ENCODE data around the gene SMCHD1.
"Not testable (repeated sequence)": the region's sequence is repeated elsewhere in the genome, so short reads cannot be mapped to it uniquely, and the experiment has no call there.

SMCHD1 gene

GRCh38 chr18:2818281-2818680 lies 162.8 kb downstream of the SMCHD1 start:
- no peak for DNase-seq (ENCODE audit: low spot score)

DNA sequence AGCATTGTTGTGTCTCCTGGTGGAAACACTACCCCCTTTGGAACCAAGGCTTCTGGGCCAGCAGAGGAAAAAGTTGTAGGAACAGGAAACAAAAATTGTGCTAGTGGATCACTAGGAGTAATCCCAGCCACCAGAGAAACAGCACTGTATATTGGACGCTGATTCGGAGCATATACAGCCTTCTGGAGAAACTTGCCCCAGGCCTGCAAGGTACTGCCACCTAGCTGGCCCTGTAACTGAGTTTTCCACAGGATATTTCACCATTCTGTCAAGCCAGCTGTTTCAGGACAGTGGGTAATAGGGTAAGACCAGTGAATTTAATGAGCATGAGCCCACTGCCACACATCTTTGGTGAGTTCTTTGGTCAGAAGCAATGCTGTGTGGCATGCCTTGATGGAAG lies 166.2 kb downstream of the SMCHD1 start:
- no peak for DNase-seq (ENCODE audit: low spot score)

GRCh38 chr18:2822213-2822921 lies 166.8 kb downstream of the SMCHD1 start:
- DNase-seq (ENCODE audit: low spot score) = no peak

GRCh38 chr18:2823202-2823601 lies 167.7 kb downstream of the SMCHD1 start:
- no peak for DNase-seq (ENCODE audit: low spot score)

DNA sequence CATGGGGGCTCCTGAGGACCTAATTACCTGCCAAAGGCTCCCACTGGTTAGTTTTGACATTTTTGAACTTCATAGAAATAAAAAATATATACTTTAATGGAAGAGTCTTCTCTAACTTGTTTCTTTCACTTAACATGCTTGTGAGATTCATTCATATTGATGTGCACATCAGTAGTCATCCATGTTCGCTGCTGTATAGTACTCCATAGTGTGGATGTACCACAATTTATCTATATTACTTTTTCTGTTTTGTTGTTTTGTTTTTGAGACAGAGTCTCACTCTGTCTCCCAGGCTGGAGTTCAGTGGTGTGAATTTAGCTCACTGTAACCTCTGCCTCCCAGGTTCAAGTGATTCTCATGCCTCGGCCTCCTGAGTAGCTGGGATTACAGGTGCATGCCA lies 168.4 kb downstream of the SMCHD1 start:
- no peak for DNase-seq (ENCODE audit: low spot score)

GRCh38 chr18:2824865-2825264 lies 169.3 kb downstream of the SMCHD1 start:
- DNase-seq (ENCODE audit: low spot score) = no peak

- DNase-seq (ENCODE audit: low spot score) = no peak
Measured at GRCh38 chr18:2825613-2826175, 170.2 kb downstream of the SMCHD1 start.

DNA sequence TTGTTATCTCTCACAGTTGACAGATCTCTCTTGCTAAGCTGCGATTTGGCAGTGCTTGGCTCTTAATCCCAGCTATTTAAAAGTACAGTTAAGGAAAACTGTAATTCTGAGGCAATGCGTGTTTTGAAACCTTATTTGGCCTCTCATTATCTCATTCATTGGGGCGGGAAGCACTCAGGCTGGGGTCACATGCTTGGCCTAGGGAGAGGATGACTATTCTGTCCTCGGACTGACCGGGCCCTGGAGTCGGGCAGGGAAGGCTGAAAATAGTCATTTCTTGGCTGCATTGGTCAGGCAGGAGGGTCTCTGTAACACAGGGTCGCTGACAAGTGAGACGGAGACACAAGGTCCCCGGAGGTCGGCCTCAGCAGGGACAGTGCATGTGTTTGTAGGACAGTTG lies 171.1 kb downstream of the SMCHD1 start:
- DNase-seq (ENCODE audit: low spot score) = no peak

DNA sequence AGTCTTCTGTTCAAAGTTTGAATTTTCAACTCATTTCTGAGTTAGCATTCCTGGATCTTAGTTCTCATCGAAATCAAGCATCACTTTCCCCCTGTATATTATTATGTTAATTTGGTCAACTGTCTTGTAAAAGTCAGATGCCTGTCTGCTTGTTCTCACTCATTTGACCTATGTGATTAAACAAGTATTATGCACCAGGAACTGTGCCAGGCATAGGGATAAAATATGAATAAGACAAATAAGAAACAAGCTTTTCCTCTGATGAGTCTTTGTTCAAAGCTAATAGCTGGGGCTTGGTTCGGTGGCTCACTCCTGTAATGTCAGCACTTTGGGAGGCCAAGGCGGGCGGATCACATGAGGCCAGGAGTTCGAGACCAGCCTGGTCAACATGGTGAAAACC lies 171.5 kb downstream of the SMCHD1 start:
- no peak for DNase-seq (ENCODE audit: low spot score)

- DNase-seq (ENCODE audit: low spot score) = not testable (repeated sequence)
Measured at GRCh38 chr18:2836118-2836517, 180.6 kb downstream of the SMCHD1 start.

- not testable (repeated sequence) for DNase-seq (ENCODE audit: low spot score)
Measured at GRCh38 chr18:2837290-2837689, 181.8 kb downstream of the SMCHD1 start.

DNA sequence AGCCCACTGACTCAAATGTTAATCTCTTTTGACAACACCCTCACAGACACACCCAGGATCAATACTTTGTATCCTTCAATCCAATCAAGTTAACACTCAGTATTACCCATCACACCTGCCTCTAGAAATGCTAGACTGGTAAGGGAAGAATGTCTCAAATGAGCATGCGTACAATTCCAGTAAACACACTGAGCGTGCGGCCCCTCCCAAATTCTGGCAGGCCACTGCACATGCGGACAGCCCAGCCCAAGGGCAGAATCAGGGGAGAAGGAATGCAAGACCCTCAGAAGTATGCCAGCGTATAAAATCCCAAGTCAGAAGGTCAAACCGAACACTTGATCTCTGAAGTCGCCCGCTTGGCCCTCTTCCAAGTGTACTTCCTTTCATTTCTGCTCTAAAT lies 183.7 kb downstream of the SMCHD1 start:
- DNase-seq (ENCODE audit: low spot score) = no peak

DNA sequence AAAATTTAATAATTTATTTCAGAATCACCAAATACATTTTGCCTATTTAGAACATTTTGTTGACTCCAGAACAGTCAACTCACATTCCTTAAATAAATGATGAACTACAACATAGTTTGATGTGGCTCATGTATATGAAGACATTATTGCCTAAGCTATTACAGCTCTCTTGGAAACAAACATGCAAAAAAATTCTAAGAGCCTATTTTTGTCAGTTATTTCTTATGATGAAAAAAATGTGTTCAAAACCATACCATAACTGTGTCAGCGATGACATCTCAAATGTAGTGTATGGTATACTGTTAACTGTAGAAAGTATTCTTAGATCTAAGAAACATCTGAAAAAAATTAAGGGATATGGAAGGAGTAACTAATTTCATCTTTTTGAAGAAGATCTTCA lies 185.0 kb downstream of the SMCHD1 start:
- no peak for DNase-seq (ENCODE audit: low spot score)

DNA sequence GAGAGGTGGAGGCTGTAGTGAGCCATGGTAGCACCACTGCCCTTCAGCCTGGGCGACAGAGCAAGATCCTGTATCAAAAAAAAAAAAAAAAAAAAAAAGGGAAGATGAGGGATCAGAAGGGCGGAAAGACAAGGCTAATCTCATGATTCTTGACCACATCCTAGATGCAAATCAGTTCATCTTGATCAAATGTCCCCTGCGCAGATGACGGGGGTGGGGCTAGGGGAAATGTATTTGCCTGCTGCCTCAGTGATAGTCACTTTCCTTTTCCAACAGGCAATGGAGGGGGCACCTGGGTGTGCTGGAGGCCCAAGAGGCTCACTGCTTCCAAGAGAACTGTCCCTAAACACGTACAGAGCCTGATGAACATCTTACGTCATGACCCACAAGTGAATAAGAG lies 187.6 kb downstream of the SMCHD1 start:
- DNase-seq (ENCODE audit: low spot score) = no peak

- DNase-seq (ENCODE audit: low spot score) = no peak
Measured at GRCh38 chr18:2845172-2845571, 189.6 kb downstream of the SMCHD1 start.

GRCh38 chr18:2846636-2847316 lies 191.2 kb downstream of the SMCHD1 start, which contains the start of gene EMILIN2:
TSS of gene EMILIN2 (plus strand) at chr18:2847006. CDS start at chr18:2847189, 183 bp downstream.
- DNase-seq (ENCODE audit: low spot score) = peak; percentile 36

DNA sequence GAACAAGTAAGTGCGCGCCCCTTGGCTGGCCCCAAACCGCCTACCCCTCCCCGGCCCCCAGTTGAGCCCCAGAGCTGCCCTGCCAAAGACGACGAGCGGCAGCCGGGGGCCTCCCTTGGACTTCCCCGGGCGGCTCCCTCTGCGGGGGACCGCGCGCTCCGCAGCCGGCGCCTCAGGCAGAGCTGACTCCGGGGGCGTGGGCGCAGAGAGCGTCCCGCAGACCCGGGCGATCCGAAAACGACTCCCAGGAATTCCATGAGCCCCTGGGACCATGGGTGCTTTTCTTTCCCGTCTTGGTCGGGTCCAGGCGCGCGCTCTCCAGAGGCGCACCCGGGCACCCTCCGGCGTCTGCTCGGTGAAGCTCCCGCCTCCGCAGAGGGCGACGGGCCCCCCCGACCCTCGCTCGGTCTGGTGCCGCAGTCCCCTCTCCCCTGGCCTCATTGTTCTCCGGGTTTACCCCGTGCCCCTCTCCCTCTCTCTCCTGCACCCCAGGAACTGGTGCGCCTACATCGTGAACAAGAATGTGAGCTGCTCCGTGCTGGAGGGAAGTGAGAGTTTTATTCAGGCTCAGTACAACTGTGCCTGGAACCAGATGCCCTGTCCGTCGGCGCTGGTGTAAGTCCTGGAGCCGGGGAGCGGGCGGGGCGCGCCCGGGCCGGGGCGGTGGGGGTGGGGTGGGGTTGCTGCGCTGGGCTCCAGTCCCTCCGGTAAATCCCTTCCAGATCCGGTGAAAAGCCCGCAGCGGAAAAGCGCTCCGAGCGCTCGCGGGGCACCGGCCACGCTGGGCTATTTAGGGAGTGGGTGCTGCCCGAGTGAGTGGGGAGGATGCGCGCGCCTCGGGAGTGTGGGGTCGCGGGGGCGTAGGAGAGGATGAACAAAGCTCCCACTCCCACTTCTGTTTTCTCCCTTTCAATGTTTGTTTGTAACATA lies 192.1 kb downstream of the SMCHD1 start:
- no peak for DNase-seq (ENCODE audit: low spot score)

GRCh38 chr18:2848247-2849246 lies 193.0 kb downstream of the SMCHD1 start:
- no peak for DNase-seq (ENCODE audit: low spot score)

GRCh38 chr18:2850816-2851215 lies 195.3 kb downstream of the SMCHD1 start:
- DNase-seq (ENCODE audit: low spot score) = no peak

GRCh38 chr18:2851771-2852170 lies 196.2 kb downstream of the SMCHD1 start:
- no peak for DNase-seq (ENCODE audit: low spot score)

DNA sequence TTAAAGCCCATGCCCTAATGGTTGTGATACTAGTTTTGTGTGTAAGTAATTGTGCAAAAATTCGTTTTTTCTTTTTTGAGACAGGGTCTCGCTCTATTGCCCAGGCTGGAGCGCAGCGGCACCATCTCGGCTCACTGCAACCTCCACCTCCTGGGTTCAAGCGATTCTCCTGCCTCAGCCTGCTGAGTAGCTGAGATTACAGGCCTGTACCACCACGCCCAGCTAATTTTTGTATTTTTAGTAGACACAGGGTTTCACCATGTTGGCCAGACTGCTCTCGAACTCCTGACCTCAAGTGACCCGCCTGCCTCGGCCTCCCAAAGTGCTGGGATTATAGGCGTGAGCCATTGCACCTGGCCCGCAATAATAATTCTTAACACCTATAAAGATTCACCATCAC lies 196.9 kb downstream of the SMCHD1 start:
- not testable (repeated sequence) for DNase-seq (ENCODE audit: low spot score)

Data from CD4-positive, alpha-beta T cell treated with Interleukin-2 at 100 ng/mL for 4 hours (primary cell).